GM10266 (cell line): ENCODE results near the gene GDF15.

Experiments used
- DNase-seq: peaks from one replicate; pipeline ENCODE4 v3.0.0; 2012; ENCODE audit errors: extremely low spot score
- TF ChIP-seq, protein P1 (sequence below): IDR thresholded peaks from 2 replicates; pipeline ENCODE4 v1.5.1; 2012; ENCODE audit warnings: mild to moderate bottlenecking, low read depth; ENCODE audit not compliant: control insufficient read depth, insufficient read depth; ENCODE audit errors: missing control alignments

The GDF15 gene

DNA sequence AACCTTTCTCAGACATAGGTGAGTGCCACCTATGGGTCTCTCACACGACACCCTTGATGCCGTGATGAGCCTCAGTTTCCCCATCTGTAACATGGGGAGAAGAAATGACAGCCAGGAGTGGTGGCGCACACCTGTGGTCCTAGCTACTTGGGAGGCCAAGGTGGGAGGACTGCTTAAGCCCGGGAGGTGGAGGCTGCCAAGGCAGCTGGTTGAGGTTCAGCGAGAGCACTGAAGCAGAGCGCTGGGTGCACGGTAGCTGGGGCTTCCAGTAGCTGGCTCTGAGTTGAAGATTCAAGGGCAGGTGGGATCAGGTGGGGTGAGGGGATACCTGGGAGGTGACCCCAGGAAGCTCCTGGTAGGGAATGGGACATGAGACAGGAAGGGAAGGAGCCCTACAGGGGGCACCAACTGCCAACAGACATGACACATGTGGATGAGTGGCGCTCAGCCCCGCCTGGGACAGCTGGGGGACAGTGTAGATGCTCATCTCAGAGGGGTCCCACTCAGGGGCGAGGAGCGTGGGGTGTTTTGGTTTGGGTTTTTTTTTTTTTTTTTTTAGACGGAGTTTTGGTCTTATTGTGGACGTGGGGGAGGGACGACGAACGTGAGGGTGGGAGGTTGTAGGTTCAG, 26.8 kb downstream of the GDF15 start:
- no peak for DNase-seq
- TF ChIP-seq, protein P1, sequence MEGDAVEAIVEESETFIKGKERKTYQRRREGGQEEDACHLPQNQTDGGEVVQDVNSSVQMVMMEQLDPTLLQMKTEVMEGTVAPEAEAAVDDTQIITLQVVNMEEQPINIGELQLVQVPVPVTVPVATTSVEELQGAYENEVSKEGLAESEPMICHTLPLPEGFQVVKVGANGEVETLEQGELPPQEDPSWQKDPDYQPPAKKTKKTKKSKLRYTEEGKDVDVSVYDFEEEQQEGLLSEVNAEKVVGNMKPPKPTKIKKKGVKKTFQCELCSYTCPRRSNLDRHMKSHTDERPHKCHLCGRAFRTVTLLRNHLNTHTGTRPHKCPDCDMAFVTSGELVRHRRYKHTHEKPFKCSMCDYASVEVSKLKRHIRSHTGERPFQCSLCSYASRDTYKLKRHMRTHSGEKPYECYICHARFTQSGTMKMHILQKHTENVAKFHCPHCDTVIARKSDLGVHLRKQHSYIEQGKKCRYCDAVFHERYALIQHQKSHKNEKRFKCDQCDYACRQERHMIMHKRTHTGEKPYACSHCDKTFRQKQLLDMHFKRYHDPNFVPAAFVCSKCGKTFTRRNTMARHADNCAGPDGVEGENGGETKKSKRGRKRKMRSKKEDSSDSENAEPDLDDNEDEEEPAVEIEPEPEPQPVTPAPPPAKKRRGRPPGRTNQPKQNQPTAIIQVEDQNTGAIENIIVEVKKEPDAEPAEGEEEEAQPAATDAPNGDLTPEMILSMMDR = no peak

- no peak for DNase-seq
These were observed 28.7 kb downstream of the GDF15 start for GRCh38 chr19:18414504-18415177.

GRCh38 chr19:18415178-18415867, 29.4 kb downstream of the GDF15 start:
- no peak for DNase-seq
- TF ChIP-seq, protein P1 = no peak

More at GRCh38 chr19:18414504-18415177, 28.7 kb downstream of the GDF15 start:
- TF ChIP-seq, protein P1 = no peak

DNA sequence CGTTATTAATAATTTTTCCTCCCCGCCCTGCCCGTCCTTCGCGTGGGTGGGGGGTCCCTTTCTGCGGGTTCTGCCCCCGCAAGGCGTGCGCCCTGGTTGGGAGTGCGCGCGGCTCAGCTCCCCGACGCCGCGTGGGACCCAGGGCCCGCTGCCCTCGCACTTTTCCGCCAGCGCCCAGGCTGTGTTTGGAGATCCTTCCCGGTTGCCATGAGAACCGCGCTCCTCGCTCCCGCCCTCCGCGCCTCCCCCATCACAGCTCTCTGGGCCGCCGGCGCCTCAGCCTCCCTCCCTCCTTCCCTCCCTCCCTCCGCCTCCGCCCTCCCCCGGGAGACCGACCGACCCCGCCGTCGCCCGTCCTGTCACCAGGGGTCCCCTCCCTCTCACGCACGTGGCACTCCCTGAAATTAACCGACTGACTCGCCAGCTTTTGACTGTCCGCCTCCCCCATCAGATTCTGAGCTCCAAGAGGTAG, 30.9 kb downstream of the GDF15 start:
- peak; percentile 87 for DNase-seq

GRCh38 chr19:18417250-18418028, 31.5 kb downstream of the GDF15 start:
- TF ChIP-seq, protein P1 = no peak
- peak; percentile 87 for DNase-seq

More for the DNA sequence above, 30.9 kb downstream of the GDF15 start:
- TF ChIP-seq, protein P1 = no peak

DNA sequence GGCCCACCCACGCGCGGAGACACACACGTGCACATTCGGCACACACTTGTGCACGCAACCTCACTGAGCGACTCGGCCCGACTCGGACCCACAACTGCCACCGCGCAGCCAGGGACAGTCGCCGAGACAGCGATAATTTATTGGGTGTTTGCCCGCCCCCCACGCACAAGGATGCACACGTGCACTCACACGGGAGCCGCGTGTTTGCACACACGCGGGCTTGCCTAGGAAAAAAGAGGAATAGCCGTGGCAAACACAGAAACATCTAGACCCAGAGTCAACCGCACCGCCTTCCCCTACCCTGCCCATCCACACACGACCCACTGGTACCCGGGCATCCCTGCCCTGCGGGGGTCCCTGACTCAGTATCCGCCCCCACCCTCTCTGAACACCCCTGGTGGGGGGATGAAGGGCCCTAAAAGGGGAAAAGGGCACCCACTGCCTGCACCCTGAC, 32.1 kb downstream of the GDF15 start:
- DNase-seq = no peak
- TF ChIP-seq, protein P1 = no peak
